Activated B cell treated with CpG ODN at 0.5 μM for 24 hours (primary cell): ENCODE data around the gene UGT1A10. TPM values are rescaled to one million over a fixed set of nuclear protein-coding genes. Genes with fewer than 3 reads are reported as not detected.

Experiments used
- ATAC-seq: fragments of 200-7000 bp; cut with Tn5 transposase; one replicate; pipeline ENCODE4 v1.10.0; 2021; ENCODE audit warnings: low read depth, mild to moderate bottlenecking, moderate library complexity
- CTCF ChIA-PET: fragments of 350-600 bp; sonication (Branson Sonifier 250); formaldehyde crosslinking; loops from one replicate; lab custom pipeline; 2021; ENCODE audit warnings: antibody characterized with exemption; lab: Charles Lee
- POLR2A ChIA-PET: fragments of 350-600 bp; sonication (Branson Sonifier 250); formaldehyde crosslinking; loops from one replicate; lab custom pipeline; 2021; ENCODE audit warnings: antibody characterized with exemption; lab: Charles Lee
- DNase-seq: peaks from one replicate; pipeline ENCODE4 v3.0.0; 2022
- H3K27ac Mint-ChIP-seq: one replicate; pipeline ENCODE4 v1.8.0; 2020; ENCODE audit warnings: mixed read lengths
- H3K27me3 Mint-ChIP-seq: one replicate; pipeline ENCODE4 v1.8.0; 2021; ENCODE audit warnings: mixed read lengths
- H3K36me3 Mint-ChIP-seq: one replicate; pipeline ENCODE4 v1.8.0; 2021; ENCODE audit warnings: low read depth, mixed read lengths
- H3K4me1 Mint-ChIP-seq: one replicate; pipeline ENCODE4 v1.8.0; 2021; ENCODE audit warnings: mixed read lengths
- H3K4me3 Mint-ChIP-seq: one replicate; pipeline ENCODE4 v1.8.0; 2020; ENCODE audit warnings: mild to moderate bottlenecking, mixed read lengths
- H3K9me3 Mint-ChIP-seq: one replicate; pipeline ENCODE4 v1.8.0; 2020; ENCODE audit warnings: mixed read lengths
- CTCF ChIP-seq: fragments of 200-600 bp; IDR thresholded peaks from one replicate; pipeline ENCODE4 v1.8.0; 2022; ENCODE audit warnings: antibody characterized with exemption, mild to moderate bottlenecking
- intact Hi-C: fragments of 100-400 bp; cut with micrococcal nuclease; formaldehyde crosslinking; loops from one replicate; pipeline ENCODE4 v1.15.1; 2024
- total RNA-seq: library from RNA; stranded (reverse); gene quantifications from 2 replicates; pipeline ENCODE4 v1.2.3, GENCODE V29; 2022

UGT1A10 gene
- total RNA-seq, 1 donor from 2014 or later = not detected

GRCh38 chr2:233789554-233789953 is 153.3 kb downstream of the UGT1A10 start:
- no peak for TF ChIP-seq CTCF
- no peak overlapping the region for H3K27ac Mint-ChIP-seq
- intact Hi-C loops = no loop called here
- DNase-seq (no peak), ATAC-seq (no peak)
- H3K9me3 Mint-ChIP-seq = peaks cover 2% of the 10 kb centered on the region
- H3K27me3 Mint-ChIP-seq = peaks cover 7% of the 10 kb centered on the region
- no peaks in the 10 kb centered on the region for H3K4me1 Mint-ChIP-seq
- H3K36me3 Mint-ChIP-seq = no peaks in the 10 kb centered on the region
- H3K4me3 Mint-ChIP-seq = no peak overlapping the region
- ChIA-PET CTCF (no interaction called here), POLR2A (no interaction called here)

DNA sequence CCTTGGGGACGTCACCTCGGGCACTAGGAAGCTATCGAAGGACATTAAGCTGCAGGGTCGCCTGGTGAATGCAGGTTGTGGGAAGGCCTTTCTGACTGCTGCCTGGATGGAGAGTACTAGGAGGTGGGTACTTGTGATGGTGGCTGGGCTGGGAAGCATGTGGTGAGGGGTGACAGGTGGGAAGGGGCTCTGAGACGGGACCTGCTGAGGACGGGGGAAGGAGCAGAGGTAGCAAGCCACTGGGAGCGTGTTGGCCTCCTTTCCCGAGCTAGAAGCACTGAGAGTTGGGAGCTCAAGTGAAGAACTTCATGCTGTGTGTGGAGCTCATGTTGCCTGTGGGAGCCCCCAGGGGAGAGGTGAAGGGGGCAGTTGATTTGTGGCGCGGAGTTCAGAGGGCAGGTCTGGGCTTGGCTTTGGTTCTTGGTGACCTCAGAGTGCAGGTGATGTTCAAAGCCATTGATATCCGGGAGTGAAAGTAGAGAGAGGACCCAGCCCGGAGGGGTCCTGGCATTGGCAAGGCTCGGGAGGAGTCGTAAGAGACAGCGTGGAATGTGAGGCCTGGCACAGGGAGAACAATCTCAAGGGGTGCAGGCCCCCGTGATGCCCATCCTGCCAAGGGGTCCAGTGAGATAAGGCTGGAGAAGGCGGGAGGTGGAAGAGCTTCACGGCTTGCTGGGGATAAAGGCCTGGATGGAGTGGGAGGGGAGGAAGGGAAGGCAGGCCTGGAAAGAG is 155.1 kb downstream of the UGT1A10 start:
- ChIA-PET POLR2A (no interaction called here), CTCF (no interaction called here)
- Mint-ChIP-seq H3K27ac (no peak overlapping the region), H3K4me1 (no peaks in the 10 kb centered on the region), H3K9me3 (no peaks in the 10 kb centered on the region), H3K4me3 (no peak overlapping the region), H3K27me3 (peaks cover 7% of the 10 kb centered on the region), H3K36me3 (no peaks in the 10 kb centered on the region)
- intact Hi-C loops = no loop called here
- TF ChIP-seq CTCF = no peak
- DNase-seq (no peak), ATAC-seq (no peak)

DNA sequence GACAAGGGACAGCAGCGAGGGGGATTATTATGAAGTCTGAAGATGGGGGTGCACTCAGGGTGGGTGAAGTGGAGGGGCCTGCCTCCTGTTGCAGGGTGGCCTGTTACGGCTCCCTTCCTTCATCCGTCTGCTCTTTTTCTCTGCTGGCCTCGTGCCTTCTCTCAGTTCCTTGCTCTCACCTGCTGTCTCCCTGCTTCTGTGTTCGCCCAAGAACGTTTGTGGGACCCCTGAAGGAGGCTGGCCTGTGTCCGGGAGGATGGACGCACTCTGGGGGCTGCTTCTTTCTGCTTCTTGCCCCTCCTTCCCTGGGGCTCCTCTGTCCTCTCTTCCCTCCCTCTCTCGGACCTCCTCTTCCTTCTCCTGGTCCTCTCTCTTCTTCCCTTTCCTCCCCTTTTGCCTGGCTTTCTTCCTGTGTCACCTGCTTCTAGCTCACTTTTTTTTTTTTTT is 155.7 kb downstream of the UGT1A10 start:
- no peaks in the 10 kb centered on the region for H3K4me1 Mint-ChIP-seq
- H3K27me3 Mint-ChIP-seq = peaks cover 7% of the 10 kb centered on the region
- H3K4me3 Mint-ChIP-seq = no peak overlapping the region
- no peaks in the 10 kb centered on the region for H3K9me3 Mint-ChIP-seq
- DNase-seq (no peak), ATAC-seq (no peak)
- CTCF ChIA-PET = no interaction called here
- intact Hi-C loops = no loop called here
- no peak for TF ChIP-seq CTCF
- POLR2A ChIA-PET = no interaction called here
- no peak overlapping the region for H3K27ac Mint-ChIP-seq
- no peaks in the 10 kb centered on the region for H3K36me3 Mint-ChIP-seq

DNA sequence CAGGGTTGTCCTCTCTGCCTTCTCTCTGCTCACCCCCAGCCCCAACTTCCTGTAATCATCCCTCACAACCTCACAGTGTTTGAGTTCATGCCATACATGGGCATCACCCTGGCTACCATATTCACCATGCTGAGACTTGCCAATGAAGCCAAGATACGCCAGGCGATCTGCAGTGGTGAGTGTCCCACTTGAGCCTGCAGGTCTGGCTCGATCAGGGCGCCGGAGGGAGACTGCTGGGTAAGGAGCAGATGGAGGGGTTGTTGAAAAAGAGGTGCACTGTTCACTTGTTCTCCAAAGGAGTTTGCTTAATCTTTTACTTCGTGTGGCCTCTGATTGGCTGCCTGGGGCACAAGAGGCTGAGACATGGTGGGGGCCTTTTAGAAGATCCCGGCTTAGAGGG is 156.5 kb downstream of the UGT1A10 start:
- intact Hi-C loops = no loop called here
- TF ChIP-seq CTCF = no peak
- POLR2A ChIA-PET = no interaction called here
- Mint-ChIP-seq H3K36me3 (no peaks in the 10 kb centered on the region), H3K4me3 (no peak overlapping the region), H3K9me3 (no peaks in the 10 kb centered on the region), H3K27me3 (peaks cover 7% of the 10 kb centered on the region), H3K4me1 (no peaks in the 10 kb centered on the region), H3K27ac (no peak overlapping the region)
- DNase-seq (no peak), ATAC-seq (no peak)
- CTCF ChIA-PET = no interaction called here

- ChIA-PET CTCF (no interaction called here), POLR2A (no interaction called here)
- DNase-seq (no peak), ATAC-seq (no peak)
- Mint-ChIP-seq H3K4me1 (no peaks in the 10 kb centered on the region), H3K9me3 (no peaks in the 10 kb centered on the region), H3K27me3 (peaks cover 7% of the 10 kb centered on the region), H3K4me3 (no peak overlapping the region), H3K36me3 (no peaks in the 10 kb centered on the region), H3K27ac (no peak overlapping the region)
- intact Hi-C loops = no loop called here
- TF ChIP-seq CTCF = no peak
Measured at GRCh38 chr2:233793465-233794127, 157.3 kb downstream of the UGT1A10 start.
